ENCODE results near the gene DGLUCY.

- TF ChIP-seq, protein P1, sequence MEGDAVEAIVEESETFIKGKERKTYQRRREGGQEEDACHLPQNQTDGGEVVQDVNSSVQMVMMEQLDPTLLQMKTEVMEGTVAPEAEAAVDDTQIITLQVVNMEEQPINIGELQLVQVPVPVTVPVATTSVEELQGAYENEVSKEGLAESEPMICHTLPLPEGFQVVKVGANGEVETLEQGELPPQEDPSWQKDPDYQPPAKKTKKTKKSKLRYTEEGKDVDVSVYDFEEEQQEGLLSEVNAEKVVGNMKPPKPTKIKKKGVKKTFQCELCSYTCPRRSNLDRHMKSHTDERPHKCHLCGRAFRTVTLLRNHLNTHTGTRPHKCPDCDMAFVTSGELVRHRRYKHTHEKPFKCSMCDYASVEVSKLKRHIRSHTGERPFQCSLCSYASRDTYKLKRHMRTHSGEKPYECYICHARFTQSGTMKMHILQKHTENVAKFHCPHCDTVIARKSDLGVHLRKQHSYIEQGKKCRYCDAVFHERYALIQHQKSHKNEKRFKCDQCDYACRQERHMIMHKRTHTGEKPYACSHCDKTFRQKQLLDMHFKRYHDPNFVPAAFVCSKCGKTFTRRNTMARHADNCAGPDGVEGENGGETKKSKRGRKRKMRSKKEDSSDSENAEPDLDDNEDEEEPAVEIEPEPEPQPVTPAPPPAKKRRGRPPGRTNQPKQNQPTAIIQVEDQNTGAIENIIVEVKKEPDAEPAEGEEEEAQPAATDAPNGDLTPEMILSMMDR (IDR thresholded peaks at IDR 0.05; ENCODE audit: low read depth, low read length, poor library complexity, severe bottlenecking), result no peak
- TF ChIP-seq EZH2phosphoT487 (IDR thresholded peaks at IDR 0.05; ENCODE audit: borderline replicate concordance, low read length), result no peak
Observed at GRCh38 chr14:91108941-91109611, 4.8 kb upstream of the DGLUCY start.
